SK-MEL-5 (cell line): ENCODE data around the gene WWP2. TPM values are rescaled to one million over a fixed set of nuclear protein-coding genes. Genes with fewer than 3 reads are reported as not detected.
"Not testable (repeated sequence)": the region's sequence is repeated elsewhere in the genome, so short reads cannot be mapped to it uniquely, and the experiment has no call there.

ENCODE experiments used
- DNase-seq: peaks from one replicate; pipeline ENCODE4 v3.0.0-alpha.2; 2016; ENCODE audit warnings: low read depth, low spot score
- in situ Hi-C: cut with HindIII; loops from 2 replicates; pipeline ENCODE4 v1.10.0; 2016; ENCODE audit warnings: low sequenced_read_pairs, high pct_unique_total_duplicates, low pct_unique_long_range_greater_than_20kb
- total RNA-seq: library from RNA; depleted of rRNA; stranded (reverse); fragments of >200 nt; shearing (Covaris generic); gene quantifications from 2 replicates; pipeline ENCODE4 v1.2.3, GENCODE V29; 2014

The WWP2 gene
- total RNA-seq, 1 experiment from 2014 or later, result 13.9 TPM

- in situ Hi-C loops, result no loop called here
- peak; percentile 57 for DNase-seq
Measured at GRCh38 chr16:69937465-69937951, 175.4 kb downstream of the WWP2 start.

- no peak for DNase-seq
- in situ Hi-C loops, result no loop called here
Measured at GRCh38 chr16:69938981-69939820, 177.1 kb downstream of the WWP2 start.

GRCh38 chr16:69939821-69940585 lies 177.9 kb downstream of the WWP2 start:
- DNase-seq, result no peak
- in situ Hi-C loops, result no loop called here

- in situ Hi-C loops, result no loop called here
- no peak for DNase-seq
Measured at GRCh38 chr16:69940676-69941075, 178.5 kb downstream of the WWP2 start.

GRCh38 chr16:69941251-69942098 lies 179.3 kb downstream of the WWP2 start:
- DNase-seq, result no peak
- in situ Hi-C loops, result no loop called here

- DNase-seq, result no peak
- in situ Hi-C loops, result no loop called here
Measured at GRCh38 chr16:69942099-69942491, 180.0 kb downstream of the WWP2 start.

GRCh38 chr16:69942627-69943170 lies 180.6 kb downstream of the WWP2 start:
- in situ Hi-C loops, result no loop called here
- DNase-seq, result no peak

- in situ Hi-C loops, DNase-seq: not testable (repeated sequence)
Measured at GRCh38 chr16:69943241-69944036, 181.3 kb downstream of the WWP2 start.

- in situ Hi-C loops, DNase-seq: not testable (repeated sequence)
Measured at GRCh38 chr16:69950411-69950810, 188.3 kb downstream of the WWP2 start.

GRCh38 chr16:69951017-69951671 lies 189.0 kb downstream of the WWP2 start, which contains the start of gene CLEC18A:
Gene CLEC18A, plus strand, starts transcription at chr16:69951334. Its CDS starts 33 bp downstream, at chr16:69951367.
- DNase-seq, in situ Hi-C loops: not testable (repeated sequence)

- DNase-seq, in situ Hi-C loops: not testable (repeated sequence)
Measured at GRCh38 chr16:69951672-69952031, 189.5 kb downstream of the WWP2 start.

- in situ Hi-C loops, result not testable (repeated sequence)
Measured at GRCh38 chr16:69952116-69952515, 190.0 kb downstream of the WWP2 start.

GRCh38 chr16:69952572-69953355 lies 190.6 kb downstream of the WWP2 start:
- DNase-seq, in situ Hi-C loops: not testable (repeated sequence)

More at GRCh38 chr16:69952116-69952515, 190.0 kb downstream of the WWP2 start:
- not testable (repeated sequence) for DNase-seq

- DNase-seq, in situ Hi-C loops: not testable (repeated sequence)
Measured at GRCh38 chr16:69954241-69954640, 192.1 kb downstream of the WWP2 start.

- in situ Hi-C loops, DNase-seq: not testable (repeated sequence)
Measured at GRCh38 chr16:69963312-69963711, 201.2 kb downstream of the WWP2 start.
